Dendritic cell treated with granulocyte-macrophage colony-stimulating factor and Interleukin-4, amounts not matched to agents 40 ng/mL and 50 ng/mL, for 4 days (primary cell): Measurements from ENCODE around the gene KRTAP19-8.

Experiments used
- H3K27ac Mint-ChIP-seq: one replicate; pipeline ENCODE4 v1.8.0; 2022; ENCODE audit warnings: mild to moderate bottlenecking, mixed read lengths
- H3K27me3 Mint-ChIP-seq: one replicate; pipeline ENCODE4 v1.8.0; 2022; ENCODE audit warnings: mild to moderate bottlenecking, mixed read lengths
- H3K36me3 Mint-ChIP-seq: one replicate; pipeline ENCODE4 v1.8.0; 2022; ENCODE audit warnings: low read depth, mixed read lengths
- H3K4me1 Mint-ChIP-seq: one replicate; pipeline ENCODE4 v1.8.0; 2022; ENCODE audit warnings: low read depth, mixed read lengths
- H3K4me3 Mint-ChIP-seq: one replicate; pipeline ENCODE4 v1.8.0; 2022; ENCODE audit warnings: mild to moderate bottlenecking, moderate library complexity, mixed read lengths
- H3K9me3 Mint-ChIP-seq: one replicate; pipeline ENCODE4 v1.8.0; 2022; ENCODE audit warnings: mixed read lengths
- intact Hi-C: fragments of 100-400 bp; cut with micrococcal nuclease; formaldehyde crosslinking; loops from one replicate; pipeline ENCODE4 v1.15.0; 2022

KRTAP19-8 gene, protein sequence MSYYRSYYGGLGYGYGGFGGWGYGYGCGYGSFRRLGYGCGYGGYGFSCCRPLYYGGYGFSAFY

DNA sequence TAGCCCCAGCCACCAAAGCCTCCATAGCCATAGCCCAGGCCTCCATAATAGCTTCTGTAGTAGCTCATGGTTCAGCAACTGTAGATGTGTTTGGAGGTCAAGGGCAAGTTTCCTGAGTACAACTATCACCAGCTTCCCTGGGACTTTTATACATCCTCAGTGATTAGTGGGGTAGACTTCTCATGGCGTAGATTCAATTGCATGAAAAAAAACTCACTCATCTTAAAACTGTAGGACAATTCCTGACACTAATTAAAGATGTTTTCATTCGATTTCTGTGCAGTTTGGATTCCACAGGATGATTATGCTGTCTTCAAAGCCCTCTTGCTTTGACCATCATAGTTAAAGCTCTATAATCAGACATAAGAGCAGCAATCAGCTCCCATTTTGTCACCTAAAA is at the start of gene KRTAP19-8:
KRTAP19-8 (minus strand) TSS at position 101 of the 400 bp plus-strand sequence; CDS start at position 68, 33 bp downstream.
- Mint-ChIP-seq H3K9me3 (no peaks in the 10 kb centered on the region), H3K4me3 (no peak within 1 kb of the TSS), H3K4me1 (no peaks in the 10 kb centered on the region), H3K27me3 (peaks cover 2% of the 10 kb centered on the region), H3K36me3 (no peaks in the 10 kb centered on the region), H3K27ac (no peak within 1 kb of the TSS)
- intact Hi-C loops, result no loop called here

GRCh38 chr21:31087639-31088473 is 49.6 kb upstream of the KRTAP19-8 start:
- no peaks in the 10 kb centered on the region for H3K36me3 Mint-ChIP-seq

GRCh38 chr21:31084689-31085088 is 46.4 kb upstream of the KRTAP19-8 start:
- Mint-ChIP-seq H3K36me3 (no peaks in the 10 kb centered on the region), H3K9me3 (no peaks in the 10 kb centered on the region), H3K27ac (no peak overlapping the region), H3K4me3 (no peak overlapping the region), H3K4me1 (peaks cover 10% of the 10 kb centered on the region), H3K27me3 (peaks cover 26% of the 10 kb centered on the region)
- intact Hi-C loops, result loop anchor here (5.0 kb wide), 2 partner anchors 742 to 1042 kb away; no protein-coding TSS in a partner anchor

More at GRCh38 chr21:31087639-31088473, 49.6 kb upstream of the KRTAP19-8 start:
- H3K27me3 Mint-ChIP-seq, result peaks cover 28% of the 10 kb centered on the region
- intact Hi-C loops, result loop anchor here (5.0 kb wide), 2 partner anchors 746 to 1046 kb away; no protein-coding TSS in a partner anchor
- H3K4me1 Mint-ChIP-seq, result peaks cover 10% of the 10 kb centered on the region
- H3K4me3 Mint-ChIP-seq, result no peak overlapping the region
- no peaks in the 10 kb centered on the region for H3K9me3 Mint-ChIP-seq
- H3K27ac Mint-ChIP-seq, result no peak overlapping the region

- Mint-ChIP-seq H3K4me3 (no peak overlapping the region), H3K27me3 (peaks cover 13% of the 10 kb centered on the region), H3K4me1 (no peaks in the 10 kb centered on the region), H3K27ac (no peak overlapping the region), H3K9me3 (no peaks in the 10 kb centered on the region), H3K36me3 (no peaks in the 10 kb centered on the region)
- intact Hi-C loops, result no loop called here
Observed at GRCh38 chr21:31078796-31079195, 40.5 kb upstream of the KRTAP19-8 start.

DNA sequence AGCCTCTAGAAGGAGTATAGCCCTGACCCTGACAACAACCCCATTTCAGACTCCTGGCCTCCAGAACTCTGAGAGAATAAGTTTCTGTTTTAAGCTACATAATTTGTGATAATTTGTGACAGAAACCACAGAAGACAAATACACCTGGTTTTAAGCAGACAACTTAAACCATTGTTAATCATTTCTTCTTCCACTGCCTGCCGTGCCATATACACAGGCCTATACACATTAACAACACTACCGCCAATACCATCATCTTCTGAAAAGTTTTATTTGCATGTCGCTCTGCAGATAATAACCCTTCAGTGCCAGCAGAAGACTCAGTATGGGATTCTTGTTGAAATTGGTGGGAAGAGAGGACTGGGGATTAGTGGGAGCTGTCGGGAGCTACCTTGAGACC is 39.9 kb upstream of the KRTAP19-8 start:
- peaks cover 13% of the 10 kb centered on the region for H3K27me3 Mint-ChIP-seq
- no peaks in the 10 kb centered on the region for H3K9me3 Mint-ChIP-seq
- no peak overlapping the region for H3K4me3 Mint-ChIP-seq
- intact Hi-C loops, result no loop called here
- H3K27ac Mint-ChIP-seq, result no peak overlapping the region
- H3K36me3 Mint-ChIP-seq, result no peaks in the 10 kb centered on the region
- H3K4me1 Mint-ChIP-seq, result no peaks in the 10 kb centered on the region

DNA sequence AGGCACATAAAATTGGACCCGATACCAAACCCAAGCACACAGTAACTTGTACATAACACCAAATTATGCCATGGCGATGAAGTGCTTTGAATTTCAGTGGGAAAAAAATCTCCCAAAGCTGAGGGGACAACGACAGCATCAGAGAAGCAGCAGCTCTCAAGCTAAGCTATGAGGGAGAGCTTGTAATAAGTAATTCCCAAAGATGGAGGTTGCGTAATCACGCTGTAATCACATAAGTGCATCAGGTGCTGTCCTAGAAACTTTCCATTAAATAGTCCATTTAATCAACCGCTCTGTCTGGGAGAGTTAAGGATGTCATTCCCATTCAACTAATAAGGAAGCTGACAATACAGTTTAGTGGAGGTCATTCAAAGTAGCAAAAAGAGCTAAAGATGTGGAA is 37.6 kb upstream of the KRTAP19-8 start:
- H3K4me1 Mint-ChIP-seq, result no peaks in the 10 kb centered on the region
- H3K9me3 Mint-ChIP-seq, result no peaks in the 10 kb centered on the region
- H3K27ac Mint-ChIP-seq, result no peak overlapping the region
- H3K4me3 Mint-ChIP-seq, result no peak overlapping the region
- peaks cover 10% of the 10 kb centered on the region for H3K27me3 Mint-ChIP-seq
- intact Hi-C loops, result no loop called here
- no peaks in the 10 kb centered on the region for H3K36me3 Mint-ChIP-seq

DNA sequence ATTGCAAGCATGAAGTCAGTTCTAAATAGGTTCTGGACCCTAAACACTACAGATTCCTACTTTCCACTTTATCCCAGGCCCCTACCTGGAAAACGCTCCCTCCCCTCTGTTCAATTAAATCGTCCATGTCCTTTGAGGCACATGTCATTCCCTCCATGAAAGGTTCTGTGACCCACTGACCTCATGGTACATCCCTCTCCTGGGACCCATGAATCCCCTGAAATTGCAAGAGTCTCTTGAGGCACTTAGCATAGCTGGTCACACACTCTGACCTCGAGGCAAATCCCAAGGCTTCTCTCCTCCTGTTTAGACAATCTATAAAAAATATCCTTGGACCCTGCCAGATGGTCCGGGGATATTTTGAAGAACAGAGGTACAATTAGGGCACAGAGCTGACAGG is 34.3 kb upstream of the KRTAP19-8 start:
- Mint-ChIP-seq H3K9me3 (no peaks in the 10 kb centered on the region), H3K27me3 (peaks cover 8% of the 10 kb centered on the region), H3K27ac (no peak overlapping the region), H3K4me3 (no peak overlapping the region), H3K36me3 (no peaks in the 10 kb centered on the region), H3K4me1 (no peaks in the 10 kb centered on the region)
- intact Hi-C loops, result no loop called here

GRCh38 chr21:31064803-31065202 is 26.5 kb upstream of the KRTAP19-8 start:
- Mint-ChIP-seq H3K9me3 (no peaks in the 10 kb centered on the region), H3K4me3 (no peak overlapping the region), H3K27ac (no peak overlapping the region), H3K36me3 (no peaks in the 10 kb centered on the region), H3K27me3 (peaks cover 1% of the 10 kb centered on the region), H3K4me1 (no peaks in the 10 kb centered on the region)
- intact Hi-C loops, result no loop called here

DNA sequence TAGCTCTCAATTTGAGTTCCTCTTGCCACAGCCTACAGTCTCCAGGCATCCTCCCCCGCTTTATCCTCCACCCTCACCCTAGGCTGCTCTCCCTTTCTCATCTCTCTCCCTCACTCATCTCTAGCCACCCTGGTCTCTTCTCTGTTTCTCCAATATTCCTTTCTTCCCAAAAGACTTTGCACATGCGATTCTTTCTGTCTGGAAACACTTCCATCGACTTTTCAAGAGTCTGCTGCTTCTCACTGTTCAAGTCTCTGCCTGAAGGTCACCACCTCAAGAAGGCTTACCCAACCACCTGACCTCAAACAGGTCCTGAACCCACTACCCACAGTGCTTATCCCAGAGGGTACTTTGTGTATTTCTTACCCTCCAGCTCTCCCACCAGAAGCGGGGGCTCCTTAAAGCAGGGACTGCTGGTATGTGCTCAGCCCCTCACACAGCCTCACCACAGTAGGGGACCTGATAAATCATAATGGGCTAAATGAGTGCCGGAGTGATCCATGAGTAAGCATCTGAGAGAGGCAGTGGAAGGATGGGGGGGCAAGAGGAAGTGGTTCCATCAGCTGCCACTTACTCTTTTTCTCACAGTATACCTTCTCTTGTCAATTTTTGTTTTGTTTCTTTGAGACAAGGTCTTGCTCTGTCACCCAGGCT is 14.3 kb upstream of the KRTAP19-8 start:
- Mint-ChIP-seq H3K36me3 (no peaks in the 10 kb centered on the region), H3K4me1 (no peaks in the 10 kb centered on the region), H3K27me3 (no peaks in the 10 kb centered on the region), H3K27ac (no peak overlapping the region), H3K9me3 (peaks cover 5% of the 10 kb centered on the region), H3K4me3 (no peak overlapping the region)
- intact Hi-C loops, result no loop called here

GRCh38 chr21:31050577-31051157 is 12.4 kb upstream of the KRTAP19-8 start:
- Mint-ChIP-seq H3K4me3 (no peak overlapping the region), H3K4me1 (no peaks in the 10 kb centered on the region), H3K27me3 (no peaks in the 10 kb centered on the region)

GRCh38 chr21:31045841-31046240 is 7.6 kb upstream of the KRTAP19-8 start:
- intact Hi-C loops, result no loop called here
- peaks cover 3% of the 10 kb centered on the region for H3K27me3 Mint-ChIP-seq
- no peaks in the 10 kb centered on the region for H3K9me3 Mint-ChIP-seq
- H3K36me3 Mint-ChIP-seq, result no peaks in the 10 kb centered on the region
- no peak overlapping the region for H3K27ac Mint-ChIP-seq
- no peaks in the 10 kb centered on the region for H3K4me1 Mint-ChIP-seq
- H3K4me3 Mint-ChIP-seq, result no peak overlapping the region

More at GRCh38 chr21:31050577-31051157, 12.4 kb upstream of the KRTAP19-8 start:
- H3K9me3 Mint-ChIP-seq, result no peaks in the 10 kb centered on the region
- H3K36me3 Mint-ChIP-seq, result no peaks in the 10 kb centered on the region
- intact Hi-C loops, result no loop called here
- no peak overlapping the region for H3K27ac Mint-ChIP-seq

- Mint-ChIP-seq H3K27ac (no peak overlapping the region), H3K9me3 (no peaks in the 10 kb centered on the region), H3K36me3 (no peaks in the 10 kb centered on the region)
Observed at GRCh38 chr21:31043471-31043870, 5.2 kb upstream of the KRTAP19-8 start.

DNA sequence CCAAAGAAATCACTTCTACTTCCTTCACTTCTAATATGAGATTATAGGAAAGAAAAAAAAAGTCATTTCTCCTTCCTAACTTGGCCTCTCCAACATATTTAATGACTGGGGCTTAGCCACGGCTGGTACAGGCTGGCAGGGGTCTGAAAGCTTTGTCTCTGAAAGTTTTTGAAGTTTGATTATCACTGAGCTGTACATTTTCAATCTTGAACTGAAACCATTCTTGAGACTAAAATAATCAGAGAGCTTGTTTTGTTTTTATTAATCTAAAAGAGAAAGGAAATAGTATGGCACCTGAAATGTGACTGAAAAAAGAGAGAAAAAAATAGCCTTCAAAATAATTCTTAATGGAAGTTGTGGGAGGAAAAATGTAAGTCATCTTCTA is 3.8 kb upstream of the KRTAP19-8 start:
- Mint-ChIP-seq H3K36me3 (no peaks in the 10 kb centered on the region), H3K9me3 (no peaks in the 10 kb centered on the region), H3K27me3 (peaks cover 3% of the 10 kb centered on the region), H3K4me3 (no peak overlapping the region), H3K4me1 (no peaks in the 10 kb centered on the region), H3K27ac (no peak overlapping the region)
- intact Hi-C loops, result no loop called here

More at GRCh38 chr21:31043471-31043870, 5.2 kb upstream of the KRTAP19-8 start:
- intact Hi-C loops, result no loop called here
- Mint-ChIP-seq H3K4me1 (no peaks in the 10 kb centered on the region), H3K4me3 (no peak overlapping the region), H3K27me3 (peaks cover 3% of the 10 kb centered on the region)
